ENCODE data around the gene RXFP1.

- TF ChIP-seq CTCF (IDR thresholded peaks at IDR 0.05) (no peak), POLR2A (IDR thresholded peaks at IDR 0.05) (no peak), EP300 (IDR thresholded peaks at IDR 0.05) (no peak)
Measured at GRCh38 chr4:158530381-158530780, 8.7 kb downstream of the RXFP1 start.

Data from stomach (tissue), 4 donors.